AG20443 (cell line): ENCODE measurements around the gene AGMO.

Experiments used
- DNase-seq: peaks from one replicate; pipeline ENCODE4 v3.0.0; 2012; ENCODE audit warnings: low spot score, mixed read lengths

Gene AGMO

GRCh38 chr7:15218261-15218660, 343.6 kb downstream of the AGMO start:
- no peak for DNase-seq

GRCh38 chr7:15215616-15216015, 346.2 kb downstream of the AGMO start:
- DNase-seq: no peak

- no peak for DNase-seq
Observed at GRCh38 chr7:15214976-15215375, 346.8 kb downstream of the AGMO start.

- DNase-seq: no peak
Observed at GRCh38 chr7:15213093-15213492, 348.7 kb downstream of the AGMO start.

DNA sequence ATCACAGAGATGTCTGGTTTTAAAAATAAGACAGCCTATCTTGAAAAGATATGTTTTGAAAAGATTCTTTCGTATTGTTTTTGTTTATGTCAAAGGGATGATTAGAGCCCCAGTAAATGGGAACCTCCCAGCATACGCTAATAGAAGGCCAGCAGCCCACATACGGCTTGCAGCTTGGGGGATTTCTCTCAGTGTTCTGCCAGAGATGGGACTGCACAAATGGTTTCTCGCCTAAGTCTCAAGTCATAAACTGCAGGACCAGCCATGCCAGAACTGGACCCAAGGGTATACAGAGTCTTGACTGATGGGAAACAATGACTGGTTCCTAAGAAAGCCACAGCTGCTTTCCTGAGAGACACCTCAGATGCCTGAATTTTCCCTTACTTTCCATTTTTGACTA, 352.4 kb downstream of the AGMO start:
- DNase-seq: no peak

- DNase-seq: no peak
Observed at GRCh38 chr7:15204421-15204820, 357.4 kb downstream of the AGMO start.

GRCh38 chr7:15199482-15199881, 362.3 kb downstream of the AGMO start:
- no peak for DNase-seq

GRCh38 chr7:15197042-15197977, 364.5 kb downstream of the AGMO start:
- no peak for DNase-seq

- DNase-seq: no peak
Observed at GRCh38 chr7:15178065-15178464, 383.8 kb downstream of the AGMO start.

DNA sequence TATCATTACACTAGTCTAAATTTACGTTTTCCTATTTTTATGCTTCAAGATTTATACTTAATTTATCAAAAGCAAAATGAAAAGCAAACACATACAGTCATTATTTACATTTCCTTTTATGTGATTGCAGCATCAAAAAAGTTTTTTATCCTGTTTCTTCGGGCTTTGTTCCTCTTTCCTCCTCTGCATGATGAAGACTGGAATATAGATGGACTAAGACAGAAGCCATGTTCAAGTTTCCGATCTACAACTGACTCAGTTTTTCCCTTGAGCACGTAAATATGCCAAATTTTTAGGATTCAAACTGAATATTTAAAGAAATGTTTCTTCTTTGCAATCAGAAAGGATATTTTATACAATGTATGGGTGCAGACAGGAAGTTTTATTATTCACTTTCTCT, 385.7 kb downstream of the AGMO start:
- no peak for DNase-seq

- DNase-seq: no peak
Observed at GRCh38 chr7:15175152-15175551, 386.7 kb downstream of the AGMO start.

DNA sequence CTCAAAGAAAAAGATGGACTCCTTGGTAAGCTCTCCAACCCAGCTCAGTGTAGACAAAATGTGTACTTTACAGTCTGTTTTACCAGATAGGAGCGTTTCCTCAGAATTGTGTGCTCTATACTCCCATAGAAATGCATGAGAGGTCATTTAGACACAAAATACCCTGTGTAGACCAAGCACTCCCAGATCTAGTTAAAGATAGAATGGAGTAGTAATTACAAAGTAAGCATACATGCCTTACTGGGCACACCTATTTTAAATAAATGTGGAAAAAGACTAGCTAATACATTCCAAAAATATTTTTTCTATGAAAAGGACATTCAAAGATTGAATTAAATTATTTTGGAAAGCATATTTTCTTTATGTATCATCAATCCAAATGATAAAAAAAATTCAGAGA, 387.3 kb downstream of the AGMO start:
- DNase-seq: no peak

GRCh38 chr7:15168489-15168888, 393.3 kb downstream of the AGMO start:
- no peak for DNase-seq

GRCh38 chr7:15167912-15168311, 393.9 kb downstream of the AGMO start:
- no peak for DNase-seq

- DNase-seq: no peak
Observed at GRCh38 chr7:15166620-15167019, 395.2 kb downstream of the AGMO start.

DNA sequence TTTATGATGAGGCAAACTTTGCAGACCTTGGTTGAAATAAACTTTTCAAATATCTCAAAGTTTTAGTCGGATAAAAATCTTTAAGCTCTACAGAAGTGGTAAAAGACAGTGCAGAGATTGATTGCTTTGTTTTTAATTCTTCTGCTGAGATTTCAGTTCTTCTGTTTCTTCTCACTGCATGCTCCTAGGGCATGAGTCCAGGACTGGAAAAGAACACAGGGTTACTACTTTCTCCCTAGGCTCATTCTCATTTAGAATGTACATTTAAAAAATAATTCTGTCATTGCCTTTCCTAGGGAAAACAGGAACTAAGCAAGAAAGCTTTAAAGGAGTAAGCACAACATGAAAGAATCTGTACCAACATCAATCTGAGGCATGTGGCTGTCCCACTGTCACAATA, 402.6 kb downstream of the AGMO start:
- no peak for DNase-seq

DNA sequence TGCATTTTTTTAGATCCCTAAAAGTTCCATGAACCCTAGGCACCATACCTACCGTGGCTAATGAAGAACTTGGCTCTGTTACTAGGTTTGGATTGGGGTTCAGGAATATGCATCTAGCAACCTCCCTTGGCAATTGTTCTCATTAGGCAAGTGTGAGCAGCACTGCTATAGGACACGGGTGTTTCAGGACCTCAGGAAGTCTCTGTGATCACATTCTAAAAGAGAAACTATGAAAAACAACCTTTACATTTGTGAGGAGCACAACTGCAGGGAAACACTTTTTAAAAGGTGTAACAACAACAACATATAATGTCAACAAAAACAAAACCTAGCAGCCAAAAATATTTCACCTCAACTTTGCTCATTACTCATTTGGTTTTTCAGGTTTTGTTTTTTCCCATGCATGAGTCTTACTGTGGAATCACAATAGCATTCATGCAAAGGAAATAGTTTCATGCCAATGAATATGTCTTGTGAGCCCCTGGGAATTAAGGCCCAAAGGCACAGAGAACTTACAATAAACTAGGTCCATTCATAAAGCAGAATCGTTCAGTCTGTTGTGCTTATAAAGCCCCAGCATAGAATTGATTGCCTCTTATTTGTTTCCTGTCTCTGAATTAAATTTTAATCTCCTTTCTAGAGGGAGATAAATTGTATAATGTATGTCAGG, 403.5 kb downstream of the AGMO start:
- DNase-seq: no peak
